ENCODE results near the gene APCDD1L.
"Not testable (repeated sequence)": the region's sequence is repeated elsewhere in the genome, so short reads cannot be mapped to it uniquely, and the experiment has no call there.

The APCDD1L gene

DNA sequence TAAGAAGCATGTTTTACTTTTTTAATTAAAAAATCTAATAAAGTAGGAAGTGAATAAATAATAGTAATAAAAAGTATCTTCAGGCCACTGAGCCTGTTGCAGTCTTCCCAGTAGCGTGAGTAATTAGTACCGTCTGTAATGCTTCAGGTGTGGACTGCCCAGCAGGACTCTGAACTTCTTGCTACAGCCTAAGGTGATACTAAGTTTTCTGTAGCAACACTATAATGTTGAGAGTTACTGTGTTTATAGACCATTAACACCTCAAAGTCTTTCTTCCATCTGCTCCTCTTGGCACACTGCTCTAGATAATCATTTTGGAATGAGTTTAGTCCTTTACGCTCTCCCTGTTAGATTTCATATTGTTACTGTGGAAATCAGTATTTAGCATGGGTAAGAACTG, 97.8 kb downstream of the APCDD1L start:
- H3K4me2 ChIP-seq (ENCODE audit: low read length) = no peak overlapping the region
- no peaks in the 10 kb centered on the region for H3K9me3 ChIP-seq (ENCODE audit: control insufficient read depth, low read length)
- TF ChIP-seq, protein P1, sequence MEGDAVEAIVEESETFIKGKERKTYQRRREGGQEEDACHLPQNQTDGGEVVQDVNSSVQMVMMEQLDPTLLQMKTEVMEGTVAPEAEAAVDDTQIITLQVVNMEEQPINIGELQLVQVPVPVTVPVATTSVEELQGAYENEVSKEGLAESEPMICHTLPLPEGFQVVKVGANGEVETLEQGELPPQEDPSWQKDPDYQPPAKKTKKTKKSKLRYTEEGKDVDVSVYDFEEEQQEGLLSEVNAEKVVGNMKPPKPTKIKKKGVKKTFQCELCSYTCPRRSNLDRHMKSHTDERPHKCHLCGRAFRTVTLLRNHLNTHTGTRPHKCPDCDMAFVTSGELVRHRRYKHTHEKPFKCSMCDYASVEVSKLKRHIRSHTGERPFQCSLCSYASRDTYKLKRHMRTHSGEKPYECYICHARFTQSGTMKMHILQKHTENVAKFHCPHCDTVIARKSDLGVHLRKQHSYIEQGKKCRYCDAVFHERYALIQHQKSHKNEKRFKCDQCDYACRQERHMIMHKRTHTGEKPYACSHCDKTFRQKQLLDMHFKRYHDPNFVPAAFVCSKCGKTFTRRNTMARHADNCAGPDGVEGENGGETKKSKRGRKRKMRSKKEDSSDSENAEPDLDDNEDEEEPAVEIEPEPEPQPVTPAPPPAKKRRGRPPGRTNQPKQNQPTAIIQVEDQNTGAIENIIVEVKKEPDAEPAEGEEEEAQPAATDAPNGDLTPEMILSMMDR (IDR thresholded peaks at IDR 0.05) = no peak
- H3K4me3 ChIP-seq (ENCODE audit: low read depth, low read length) = no peak overlapping the region
- no peak overlapping the region for H2AFZ ChIP-seq
- H3K9ac ChIP-seq = no peak overlapping the region
- no peaks in the 10 kb centered on the region for H3K36me3 ChIP-seq (ENCODE audit: control insufficient read depth, insufficient read depth, low read length)
- no peak overlapping the region for H3K27ac ChIP-seq
- peaks cover 5% of the 10 kb centered on the region for H3K4me1 ChIP-seq
- peaks cover 27% of the 10 kb centered on the region for H3K79me2 ChIP-seq
- no peaks in the 10 kb centered on the region for H3K27me3 ChIP-seq (ENCODE audit: control insufficient read depth, insufficient read depth, low read length)

DNA sequence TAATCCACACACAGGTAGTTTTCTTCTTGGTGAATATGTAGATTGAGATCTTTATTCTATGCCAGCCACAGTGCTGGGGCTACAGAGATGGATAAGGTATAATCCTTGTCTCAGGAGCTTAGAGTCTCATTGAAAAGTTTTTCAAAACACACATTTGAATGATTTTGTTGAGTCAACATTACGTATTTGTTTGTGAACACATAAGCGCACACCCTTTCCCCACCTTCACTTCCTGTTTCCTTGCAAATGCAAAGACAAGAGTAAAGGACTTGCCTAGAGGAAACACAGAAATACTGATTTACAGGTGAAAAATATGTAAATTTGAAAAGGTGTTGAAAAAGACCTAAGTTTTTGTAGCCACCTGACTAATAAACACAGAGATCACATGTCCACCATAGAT, 98.4 kb downstream of the APCDD1L start:
- TF ChIP-seq, protein P1 (IDR thresholded peaks at IDR 0.05) = no peak
- Histone ChIP-seq H3K27me3 (ENCODE audit: control insufficient read depth, insufficient read depth, low read length) (no peaks in the 10 kb centered on the region), H3K9ac (no peak overlapping the region), H2AFZ (no peak overlapping the region), H3K36me3 (ENCODE audit: control insufficient read depth, insufficient read depth, low read length) (no peaks in the 10 kb centered on the region), H3K9me3 (ENCODE audit: control insufficient read depth, low read length) (no peaks in the 10 kb centered on the region), H3K4me3 (ENCODE audit: low read depth, low read length) (no peak overlapping the region), H3K27ac (no peak overlapping the region), H3K79me2 (peaks cover 28% of the 10 kb centered on the region), H3K4me2 (ENCODE audit: low read length) (peak overlapping the region; percentile 2), H3K4me1 (peaks cover 5% of the 10 kb centered on the region)

DNA sequence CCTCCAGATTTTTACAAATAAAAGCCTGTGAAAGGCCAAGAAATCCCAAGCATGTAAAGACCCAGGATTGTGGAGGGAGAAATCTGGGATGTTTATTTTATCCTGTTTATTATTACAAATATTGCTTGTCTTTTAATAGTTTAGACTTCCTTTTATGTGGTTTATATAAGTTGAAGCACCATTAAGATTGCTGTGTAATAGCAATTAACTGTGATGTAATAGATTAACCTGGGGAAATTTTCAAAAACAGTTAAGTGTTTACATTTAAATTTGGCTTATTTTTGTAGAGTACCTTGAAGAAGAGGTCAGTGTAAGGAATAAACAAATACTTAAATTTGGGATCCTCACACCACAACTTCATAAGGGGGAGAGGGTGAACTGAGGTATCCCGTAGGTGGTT, 99.1 kb downstream of the APCDD1L start:
- H3K27me3 ChIP-seq (ENCODE audit: control insufficient read depth, insufficient read depth, low read length) = no peaks in the 10 kb centered on the region
- no peaks in the 10 kb centered on the region for H3K9me3 ChIP-seq (ENCODE audit: control insufficient read depth, low read length)
- TF ChIP-seq, protein P1 (IDR thresholded peaks at IDR 0.05) = no peak
- no peak overlapping the region for H3K9ac ChIP-seq
- no peak overlapping the region for H3K27ac ChIP-seq
- H3K36me3 ChIP-seq (ENCODE audit: control insufficient read depth, insufficient read depth, low read length) = no peaks in the 10 kb centered on the region
- no peak overlapping the region for H2AFZ ChIP-seq
- no peak overlapping the region for H3K4me3 ChIP-seq (ENCODE audit: low read depth, low read length)
- no peak overlapping the region for H3K4me2 ChIP-seq (ENCODE audit: low read length)
- peaks cover 5% of the 10 kb centered on the region for H3K4me1 ChIP-seq
- H3K79me2 ChIP-seq = peaks cover 32% of the 10 kb centered on the region

DNA sequence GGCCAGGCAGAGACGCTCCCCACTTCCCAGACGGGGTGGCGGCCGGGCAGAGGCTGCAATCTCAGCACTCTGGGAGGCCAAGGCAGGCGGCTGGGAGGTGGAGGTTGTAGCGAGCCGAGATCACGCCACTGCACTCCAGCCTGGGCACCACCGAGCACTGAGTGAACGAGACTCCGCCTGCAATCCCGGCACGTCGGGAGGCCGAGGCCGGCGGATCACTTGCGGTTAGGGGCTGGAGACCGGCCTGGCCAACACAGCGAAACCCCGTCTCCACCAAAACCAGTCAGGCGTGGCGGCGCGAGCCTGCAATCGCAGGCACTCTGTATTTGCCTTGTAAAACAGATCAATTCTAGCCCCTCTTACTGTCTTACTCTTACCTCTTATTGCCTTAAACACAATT, 100.4 kb downstream of the APCDD1L start:
- not testable (repeated sequence) for H2AFZ ChIP-seq; H3K27ac ChIP-seq; H3K4me3 ChIP-seq (ENCODE audit: low read depth, low read length); H3K36me3 ChIP-seq (ENCODE audit: control insufficient read depth, insufficient read depth, low read length); H3K27me3 ChIP-seq (ENCODE audit: control insufficient read depth, insufficient read depth, low read length); H3K4me2 ChIP-seq (ENCODE audit: low read length); H3K9ac ChIP-seq; H3K4me1 ChIP-seq; H3K9me3 ChIP-seq (ENCODE audit: control insufficient read depth, low read length)
- peaks cover 35% of the 10 kb centered on the region for H3K79me2 ChIP-seq

DNA sequence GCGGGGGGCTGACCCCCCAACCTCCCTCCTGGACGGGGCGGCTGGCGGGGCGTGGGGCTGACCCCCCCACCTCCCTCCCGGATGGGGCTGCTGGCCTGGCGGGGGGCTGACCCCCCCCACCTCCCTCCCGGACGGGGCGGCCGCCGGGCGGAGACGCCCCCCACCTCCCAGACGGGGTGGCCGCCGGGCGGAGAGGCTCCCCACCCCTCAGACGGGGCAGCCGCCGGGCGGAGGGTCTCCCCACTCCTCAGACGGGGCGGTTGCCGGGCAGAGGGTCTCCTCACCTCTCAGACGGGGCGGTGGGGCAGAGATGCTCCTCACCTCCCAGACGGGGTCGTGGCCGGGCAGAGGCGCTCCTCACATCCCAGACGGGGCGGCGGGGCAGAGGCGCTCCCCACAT, 101.0 kb downstream of the APCDD1L start:
- not testable (repeated sequence) for H3K27me3 ChIP-seq (ENCODE audit: control insufficient read depth, insufficient read depth, low read length); H3K4me2 ChIP-seq (ENCODE audit: low read length); H3K9ac ChIP-seq; H3K27ac ChIP-seq; H3K36me3 ChIP-seq (ENCODE audit: control insufficient read depth, insufficient read depth, low read length); H2AFZ ChIP-seq; H3K4me1 ChIP-seq; H3K4me3 ChIP-seq (ENCODE audit: low read depth, low read length); H3K9me3 ChIP-seq (ENCODE audit: control insufficient read depth, low read length)
- peaks cover 33% of the 10 kb centered on the region for H3K79me2 ChIP-seq
